GM23338 (cell line): ENCODE data around the gene EBF4. TPM values are rescaled to one million over a fixed set of nuclear protein-coding genes. Genes with fewer than 3 reads are reported as not detected.

Source experiments
- ATAC-seq: fragments of 200-7000 bp; cut with Tn5 transposase; 3 replicates; pipeline ENCODE4 v1.9.1; 2020
- DNase-seq: peaks from one replicate; pipeline ENCODE4 v3.0.0-alpha.2; 2015; ENCODE audit warnings: low spot score
- H2AFZ ChIP-seq: fragments of 200-600 bp; sonication (generic); 2 replicates; pipeline ENCODE4 v1.8.0; 2016; ENCODE audit warnings: antibody characterized with exemption, mild to moderate bottlenecking, moderate library complexity
- H3F3A ChIP-seq: fragments of 200-600 bp; sonication (generic); replicated peaks from 2 replicates; pipeline ENCODE4 v1.8.0; 2017; ENCODE audit warnings: antibody characterized with exemption, mixed run types, low read depth
- H3K27ac ChIP-seq: fragments of 200-600 bp; sonication (generic); 2 replicates; pipeline ENCODE4 v1.6.1; 2016; ENCODE audit warnings: low read depth
- H3K27me3 ChIP-seq: fragments of 200-600 bp; sonication (generic); 2 replicates; pipeline ENCODE4 v1.8.0; 2016; ENCODE audit warnings: mild to moderate bottlenecking, mixed run types, moderate library complexity; ENCODE audit not compliant: insufficient read depth
- H3K36me3 ChIP-seq: fragments of 200-600 bp; sonication (generic); 2 replicates; pipeline ENCODE4 v1.8.0; 2016; ENCODE audit warnings: mild to moderate bottlenecking; ENCODE audit not compliant: insufficient read depth
- H3K4me1 ChIP-seq: fragments of 200-600 bp; sonication (generic); 2 replicates; pipeline ENCODE4 v1.8.0; 2016; ENCODE audit warnings: mild to moderate bottlenecking, moderate library complexity; ENCODE audit not compliant: insufficient read depth
- H3K4me2 ChIP-seq: fragments of 200-600 bp; sonication (generic); 2 replicates; pipeline ENCODE4 v1.7.1; 2017; ENCODE audit warnings: mixed run types
- H3K4me3 ChIP-seq: fragments of 200-600 bp; sonication (generic); 2 replicates; pipeline ENCODE4 v1.6.1; 2016; ENCODE audit warnings: mixed run types
- H3K79me2 ChIP-seq: fragments of 200-600 bp; sonication (generic); replicated peaks from 2 replicates; pipeline ENCODE4 v1.8.0; 2017; ENCODE audit warnings: mild to moderate bottlenecking; ENCODE audit not compliant: insufficient read depth
- H3K9me2 ChIP-seq: fragments of 200-600 bp; sonication (generic); 2 replicates; pipeline ENCODE4 v1.8.0; 2017; ENCODE audit not compliant: insufficient read depth
- H4K20me1 ChIP-seq: fragments of 200-600 bp; sonication (generic); replicated peaks from 2 replicates; pipeline ENCODE4 v1.8.0; 2017; ENCODE audit warnings: mild to moderate bottlenecking; ENCODE audit not compliant: insufficient read depth
- H3K27ac Mint-ChIP-seq: 2 replicates; pipeline ENCODE4 v1.8.0; 2020; ENCODE audit warnings: inconsistent platforms, mild to moderate bottlenecking, moderate library complexity, mixed read lengths
- H3K27me3 Mint-ChIP-seq: 3 replicates; pipeline ENCODE4 v1.8.0; 2022; ENCODE audit warnings: low read depth, mild to moderate bottlenecking, moderate library complexity, mixed read lengths, inconsistent platforms; ENCODE audit not compliant: insufficient read depth, poor library complexity
- H3K36me3 Mint-ChIP-seq: 3 replicates; pipeline ENCODE4 v1.8.0; 2021; ENCODE audit warnings: low read depth, mild to moderate bottlenecking, inconsistent platforms, moderate library complexity, mixed read lengths
- H3K4me1 Mint-ChIP-seq: 3 replicates; pipeline ENCODE4 v1.8.0; 2020; ENCODE audit warnings: mild to moderate bottlenecking, inconsistent platforms, mixed read lengths
- H3K4me3 Mint-ChIP-seq: 3 replicates; pipeline ENCODE4 v1.8.0; 2021; ENCODE audit warnings: moderate library complexity, mild to moderate bottlenecking, inconsistent platforms, mixed read lengths
- H3K9me3 Mint-ChIP-seq: 3 replicates; pipeline ENCODE4 v1.8.0; 2020; ENCODE audit warnings: moderate library complexity, mild to moderate bottlenecking, inconsistent platforms, mixed read lengths
- CREB1 ChIP-seq: fragments of 250-450 bp; sonication (Bioruptor Pico); IDR thresholded peaks from 2 replicates; pipeline ENCODE4 v1.5.0; 2020; ENCODE audit warnings: low read depth, mild to moderate bottlenecking, moderate library complexity
- CTCF ChIP-seq, 2 experiments: fragments of 200-600 bp in 1 of 2; sonication (generic) in 1 of 2; conservative IDR thresholded peaks; 2 replicates each; pipeline versions ENCODE4 v1.5.1 to v1.6.1; 2016 to 2017; ENCODE audit warnings: antibody characterized with exemption in 2 of 2, low read depth in 2 of 2, mild to moderate bottlenecking in 2 of 2, moderate library complexity in 1 of 2
- ETS1 ChIP-seq: IDR thresholded peaks from 2 replicates; pipeline ENCODE4 v1.6.1; 2016; ENCODE audit warnings: antibody characterized with exemption
- EZH2 ChIP-seq: fragments of 200-600 bp; sonication (generic); IDR thresholded peaks from one replicate; pipeline ENCODE4 v1.8.0; 2017; ENCODE audit warnings: antibody characterized with exemption, mild to moderate bottlenecking, low read depth; ENCODE audit not compliant: unreplicated experiment
- NANOG ChIP-seq: IDR thresholded peaks from 2 replicates; pipeline ENCODE4 v1.6.1; 2016; ENCODE audit warnings: antibody characterized with exemption, borderline replicate concordance
- POLR2AphosphoS5 ChIP-seq: IDR thresholded peaks from 2 replicates; pipeline ENCODE4 v1.6.1; 2016; ENCODE audit warnings: antibody characterized with exemption, low read depth
- REST ChIP-seq: IDR thresholded peaks from one replicate; pipeline ENCODE4 v1.6.1; 2018; ENCODE audit warnings: antibody characterized with exemption; ENCODE audit not compliant: unreplicated experiment
- STAT1 ChIP-seq: IDR thresholded peaks from one replicate; pipeline ENCODE4 v1.6.1; 2016; ENCODE audit warnings: antibody characterized with exemption; ENCODE audit not compliant: unreplicated experiment
- ZNF114 ChIP-seq: fragments of 250-450 bp; sonication (Bioruptor Pico); IDR thresholded peaks from 2 replicates; pipeline ENCODE4 v1.5.0; 2020; ENCODE audit warnings: mild to moderate bottlenecking, moderate library complexity
- ZNF331 ChIP-seq: fragments of 250-450 bp; sonication (Bioruptor Pico); IDR thresholded peaks from 2 replicates; pipeline ENCODE4 v1.5.0; 2020; ENCODE audit warnings: low read depth, mild to moderate bottlenecking, moderate library complexity
- ZNF462 ChIP-seq: fragments of 250-450 bp; sonication (Bioruptor Pico); IDR thresholded peaks from 2 replicates; pipeline ENCODE4 v1.5.0; 2020; ENCODE audit warnings: mild to moderate bottlenecking, moderate library complexity
- polyA plus RNA-seq: library from polyadenylated mRNA; unstranded; fragments of >200 nt; fragmentation: Nextera tagmentation; extraction: Ambion mirVana; gene quantifications from 2 replicates; pipeline ENCODE4 v1.2.1, GENCODE V29; 2016
- total RNA-seq: library from RNA; depleted of rRNA; stranded (reverse); fragments of >200 nt; shearing (Covaris generic); gene quantifications from 2 replicates; pipeline ENCODE4 v1.2.3, GENCODE V29; 2014

The EBF4 gene
- total and polyA plus RNA-seq, 2 experiments from 2014 or later = 0.66 to 1.6 TPM

DNA sequence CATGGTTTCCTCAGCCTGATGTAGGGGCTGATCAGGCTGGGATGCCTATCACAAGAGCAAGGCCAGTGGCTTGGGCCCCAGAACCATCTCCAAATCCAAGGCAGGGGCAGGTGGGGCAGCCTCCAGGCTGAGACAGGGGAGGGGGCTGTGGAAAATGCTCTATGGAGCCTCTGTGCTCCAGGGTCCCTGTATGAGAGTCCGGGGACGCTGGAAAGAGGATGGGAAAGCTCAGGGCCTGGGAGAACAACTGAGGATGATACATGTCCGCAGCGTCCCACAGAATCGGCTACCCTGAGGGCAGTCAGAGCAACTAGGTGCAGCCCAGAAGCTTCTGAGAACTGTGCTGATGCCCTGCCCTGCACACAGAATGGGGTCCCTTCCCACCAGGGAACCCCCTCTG is 64.4 kb downstream of the EBF4 start (continued):
- no peak for TF ChIP-seq CTCF (conservative IDR thresholded peaks at IDR 0.05; ENCODE audit: low read depth in 2 of 2)
- no peak for TF ChIP-seq ZNF114
- no peak for TF ChIP-seq POLR2AphosphoS5

GRCh38 chr20:2757969-2758368 is 65.4 kb downstream of the EBF4 start:
- TF ChIP-seq EZH2 (no peak), POLR2AphosphoS5 (no peak), NANOG (no peak), STAT1 (no peak), REST (no peak), ZNF462 (CRISPR knock-in tag) (no peak), ETS1 (no peak), CREB1 (CRISPR knock-in tag) (no peak), ZNF331 (CRISPR knock-in tag) (no peak), ZNF114 (no peak)
- Histone ChIP-seq H4K20me1 (no peaks in the 10 kb centered on the region), H2AFZ (no peak overlapping the region), H3F3A (no peaks in the 10 kb centered on the region), H3K4me2 (no peak overlapping the region), H3K4me1 (peaks cover 8% of the 10 kb centered on the region), H3K4me3 (no peak overlapping the region), H3K79me2 (no peaks in the 10 kb centered on the region), H3K27ac (no peak overlapping the region), H3K9me2 (no peaks in the 10 kb centered on the region), H3K27me3 (peaks cover 24% of the 10 kb centered on the region), H3K36me3 (no peaks in the 10 kb centered on the region)
- Mint-ChIP-seq H3K27ac (no peak overlapping the region), H3K4me1 (peaks cover 34% of the 10 kb centered on the region), H3K36me3 (no peaks in the 10 kb centered on the region; the same call in 2 of the 3 replicates), H3K9me3 (no peaks in the 10 kb centered on the region), H3K27me3 (peaks cover 24% of the 10 kb centered on the region), H3K4me3 (no peak overlapping the region)
- DNase-seq (no peak), ATAC-seq (no peak)
